Measurements from ENCODE around the gene FAM163B.
A peak's percentile ranks its signal among the peaks of the same experiment; 100 is the strongest.

FAM163B gene

GRCh38 chr9:133536536-133536935, 72.7 kb downstream of the FAM163B start:
- DNase-seq (ENCODE audit: low read depth): no peak
- H3K4me3 ChIP-seq (ENCODE audit: low read depth, low read length): no peak overlapping the region

GRCh38 chr9:133536080-133536479, 73.1 kb downstream of the FAM163B start:
- H3K4me3 ChIP-seq (ENCODE audit: low read depth, low read length): no peak overlapping the region
- no peak for DNase-seq (ENCODE audit: low read depth)

GRCh38 chr9:133535306-133535877, 73.8 kb downstream of the FAM163B start:
- H3K4me3 ChIP-seq (ENCODE audit: low read depth, low read length): no peak overlapping the region
- DNase-seq (ENCODE audit: low read depth): no peak

- DNase-seq (ENCODE audit: low read depth): no peak
- peak within 1 kb of the TSS; percentile 23 for H3K4me3 ChIP-seq (ENCODE audit: low read depth, low read length)
Measured at GRCh38 chr9:133534346-133535291, 74.6 kb downstream of the FAM163B start, which contains the start of gene ADAMTSL2. ADAMTSL2 (plus strand) TSS chr9:133534704; CDS start chr9:133536713, 2,009 bp downstream.

GRCh38 chr9:133533857-133534256, 75.3 kb downstream of the FAM163B start:
- H3K4me3 ChIP-seq (ENCODE audit: low read depth, low read length): no peak overlapping the region
- DNase-seq (ENCODE audit: low read depth): no peak

- DNase-seq (ENCODE audit: low read depth): no peak
- H3K4me3 ChIP-seq (ENCODE audit: low read depth, low read length): no peak overlapping the region
Measured at GRCh38 chr9:133532937-133533668, 76.1 kb downstream of the FAM163B start.

- no peak for DNase-seq (ENCODE audit: low read depth)
- no peak overlapping the region for H3K4me3 ChIP-seq (ENCODE audit: low read depth, low read length)
Measured at GRCh38 chr9:133531293-133531692, 77.9 kb downstream of the FAM163B start.

GRCh38 chr9:133529874-133530273, 79.3 kb downstream of the FAM163B start:
- H3K4me3 ChIP-seq (ENCODE audit: low read depth, low read length): no peak overlapping the region
- no peak for DNase-seq (ENCODE audit: low read depth)

GRCh38 chr9:133529457-133529856, 79.7 kb downstream of the FAM163B start:
- no peak for DNase-seq (ENCODE audit: low read depth)
- H3K4me3 ChIP-seq (ENCODE audit: low read depth, low read length): no peak overlapping the region

GRCh38 chr9:133528876-133529241, 80.3 kb downstream of the FAM163B start:
- no peak overlapping the region for H3K4me3 ChIP-seq (ENCODE audit: low read depth, low read length)

GRCh38 chr9:133528001-133528875, 81.0 kb downstream of the FAM163B start:
- no peak for DNase-seq (ENCODE audit: low read depth)
- peak overlapping the region; percentile 2 for H3K4me3 ChIP-seq (ENCODE audit: low read depth, low read length)

More at GRCh38 chr9:133528876-133529241, 80.3 kb downstream of the FAM163B start:
- no peak for DNase-seq (ENCODE audit: low read depth)

- no peak overlapping the region for H3K4me3 ChIP-seq (ENCODE audit: low read depth, low read length)
- DNase-seq (ENCODE audit: low read depth): no peak
Measured at GRCh38 chr9:133527444-133527920, 81.7 kb downstream of the FAM163B start.
